HCEC 1CT (cell line): ENCODE measurements around the gene VIPR2.
"Not testable (repeated sequence)": the region's sequence is repeated elsewhere in the genome, so short reads cannot be mapped to it uniquely, and the experiment has no call there.

Source experiments
- DNase-seq: peaks from one replicate; pipeline ENCODE4 v3.0.0-alpha.2; 2017

The VIPR2 gene, protein sequence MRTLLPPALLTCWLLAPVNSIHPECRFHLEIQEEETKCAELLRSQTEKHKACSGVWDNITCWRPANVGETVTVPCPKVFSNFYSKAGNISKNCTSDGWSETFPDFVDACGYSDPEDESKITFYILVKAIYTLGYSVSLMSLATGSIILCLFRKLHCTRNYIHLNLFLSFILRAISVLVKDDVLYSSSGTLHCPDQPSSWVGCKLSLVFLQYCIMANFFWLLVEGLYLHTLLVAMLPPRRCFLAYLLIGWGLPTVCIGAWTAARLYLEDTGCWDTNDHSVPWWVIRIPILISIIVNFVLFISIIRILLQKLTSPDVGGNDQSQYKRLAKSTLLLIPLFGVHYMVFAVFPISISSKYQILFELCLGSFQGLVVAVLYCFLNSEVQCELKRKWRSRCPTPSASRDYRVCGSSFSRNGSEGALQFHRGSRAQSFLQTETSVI

DNA sequence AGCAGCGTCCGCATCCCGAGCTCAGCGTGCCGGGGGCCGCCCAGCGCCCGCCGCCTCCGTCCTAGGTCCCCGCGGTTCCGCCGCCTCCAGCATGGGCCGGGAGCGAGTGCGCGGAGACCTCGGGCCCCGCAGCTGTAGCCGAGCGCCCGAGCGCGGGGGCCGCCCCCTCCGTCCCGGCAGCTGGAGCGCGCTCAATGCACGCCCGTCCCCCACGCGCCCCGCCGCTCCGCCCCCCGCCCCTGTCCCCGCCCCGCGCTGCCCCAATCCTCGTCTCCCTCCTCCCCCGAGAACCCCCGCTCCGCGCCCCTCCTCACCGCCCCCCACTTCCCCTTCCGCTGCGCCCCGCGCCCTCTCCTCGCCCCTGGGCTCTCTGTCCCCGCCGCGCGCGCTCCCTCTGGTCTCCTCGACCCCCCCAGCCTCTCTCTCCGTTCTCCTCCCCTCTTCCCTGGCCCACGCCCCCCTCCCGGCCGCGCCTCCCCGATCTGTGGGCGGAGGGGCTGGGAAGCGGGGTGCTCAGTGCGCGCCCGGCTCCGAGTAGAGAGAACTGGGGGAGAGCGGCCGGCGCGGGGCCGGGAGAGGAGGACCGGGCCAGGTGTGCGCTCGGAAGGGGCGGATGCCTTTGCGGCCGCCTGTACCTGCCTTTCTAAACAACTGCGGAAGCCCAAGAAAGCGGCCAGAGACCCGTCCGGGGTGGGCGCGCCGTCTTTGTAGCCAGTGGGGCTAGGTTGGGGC is at the start of gene VIPR2:
Gene VIPR2 (minus strand): TSS at position 110 of the 732 bp plus-strand sequence. CDS start 96 bp downstream, at position 14.
- DNase-seq, result no peak

DNA sequence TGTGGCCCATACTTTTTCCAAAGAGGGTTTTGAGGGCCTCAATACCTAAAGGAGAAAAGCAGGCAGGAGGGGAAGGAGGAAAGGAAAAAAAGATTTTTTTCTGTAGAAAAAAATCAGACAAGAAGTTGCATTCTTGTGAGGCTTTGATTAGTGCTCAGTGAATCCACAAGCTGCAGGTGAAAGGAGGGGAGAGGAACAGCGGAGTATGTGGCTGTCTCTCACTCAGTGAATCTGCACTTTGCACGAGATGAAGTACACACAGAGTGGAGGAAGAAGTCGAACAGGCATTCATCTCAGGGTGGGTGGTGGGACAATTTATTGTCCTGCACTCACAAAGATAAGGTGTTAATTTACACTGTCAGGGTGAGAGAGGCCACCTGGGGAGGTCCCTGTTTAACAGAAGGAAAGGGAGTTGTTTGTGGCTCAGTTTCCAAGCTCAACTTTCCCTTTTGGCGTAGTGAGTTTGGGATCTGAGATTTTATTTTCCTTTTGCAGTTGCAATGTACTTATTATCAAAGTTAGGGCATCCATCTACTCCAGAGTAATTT is 49.0 kb upstream of the VIPR2 start:
- DNase-seq, result no peak

DNA sequence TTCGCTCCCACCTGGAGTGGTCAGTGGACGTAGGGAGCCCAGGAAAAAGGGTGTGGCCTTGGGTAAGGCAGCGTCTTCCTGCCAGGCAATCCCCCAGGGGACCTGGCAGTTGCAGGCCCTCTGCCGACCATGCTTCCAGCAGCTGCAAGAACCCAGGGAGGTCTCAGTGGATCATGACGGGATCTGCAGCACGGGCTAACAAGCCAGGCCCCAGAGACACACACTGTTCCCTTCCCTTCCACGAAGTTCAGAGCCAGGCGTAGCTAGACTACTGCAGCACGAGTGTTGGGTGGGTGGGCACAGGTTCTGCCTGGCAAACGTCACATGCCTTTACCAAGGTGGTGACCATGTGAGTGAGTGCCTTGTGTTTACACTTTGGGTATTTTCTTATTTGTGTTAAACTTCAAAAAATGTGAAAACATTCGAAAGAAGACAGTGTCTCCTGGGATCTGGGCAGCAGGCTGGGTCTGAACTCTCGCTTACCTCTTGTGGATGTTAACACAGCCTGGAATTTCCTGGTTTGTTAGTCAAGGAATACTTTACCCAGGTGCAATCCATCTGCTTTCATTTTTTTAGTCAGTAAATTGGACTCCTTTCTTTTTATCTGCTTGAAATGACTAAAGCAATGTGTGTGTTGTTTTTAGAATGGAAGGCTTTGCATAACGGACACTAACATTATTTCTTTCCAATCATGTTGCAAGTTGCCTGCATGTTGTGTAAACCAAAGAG is 48.2 kb upstream of the VIPR2 start:
- no peak for DNase-seq

DNA sequence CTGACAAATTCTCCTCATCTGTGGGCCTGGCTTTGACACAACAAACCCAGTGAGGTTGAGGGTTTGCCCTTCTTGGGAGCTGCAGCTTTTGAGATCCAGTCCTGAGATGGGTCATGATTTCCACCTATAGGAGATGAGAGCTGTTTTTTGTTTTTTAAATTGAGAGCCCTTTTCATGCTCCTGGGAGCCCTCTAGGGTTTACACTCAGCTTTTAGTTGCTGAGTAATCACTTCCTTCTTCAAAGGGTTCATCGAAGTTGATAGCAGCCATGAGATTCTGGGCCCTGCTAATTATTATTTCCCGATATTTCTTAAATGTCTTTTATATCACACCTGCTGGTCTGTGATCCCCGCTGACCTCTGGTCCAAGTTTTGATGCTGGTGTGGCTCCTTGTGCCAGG is 47.3 kb upstream of the VIPR2 start:
- DNase-seq, result no peak

DNA sequence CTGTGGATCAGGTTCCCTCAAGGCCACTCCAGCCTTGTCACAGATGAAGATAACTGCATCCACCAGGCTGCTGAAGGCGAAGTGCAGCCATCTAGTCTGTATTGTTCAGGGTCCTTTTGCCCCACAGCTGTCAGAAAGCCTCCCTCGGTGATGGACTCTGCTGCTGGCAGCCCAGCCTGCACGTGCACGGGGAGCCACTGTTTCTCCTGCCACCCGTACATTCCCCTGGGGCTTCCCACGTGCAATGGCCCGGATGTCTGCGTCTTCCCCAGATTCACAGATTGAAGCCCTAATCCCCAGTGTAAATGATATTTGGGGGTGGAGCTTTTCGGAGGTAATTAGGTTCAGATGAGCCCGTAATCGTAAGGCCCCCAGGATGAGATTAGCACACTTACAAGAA is 46.6 kb upstream of the VIPR2 start:
- no peak for DNase-seq

DNA sequence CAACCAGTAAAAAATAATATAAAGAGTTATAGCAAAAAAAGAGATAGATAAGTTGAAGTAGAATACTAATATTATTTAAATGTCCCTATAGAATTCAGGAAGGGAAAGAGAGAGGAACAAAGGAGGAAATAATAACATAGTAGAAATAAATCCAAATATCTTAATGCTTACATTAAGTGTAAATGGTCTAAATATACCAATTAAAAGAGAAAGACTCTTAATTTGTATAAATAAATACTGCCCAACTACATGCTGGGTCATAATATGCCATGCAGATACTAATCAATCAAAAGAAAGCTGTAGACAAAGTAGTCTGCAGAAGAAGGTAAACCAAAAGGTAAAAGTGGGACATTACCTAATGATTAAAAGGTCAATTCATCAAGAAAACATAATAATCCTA is 43.3 kb upstream of the VIPR2 start:
- no peak for DNase-seq

DNA sequence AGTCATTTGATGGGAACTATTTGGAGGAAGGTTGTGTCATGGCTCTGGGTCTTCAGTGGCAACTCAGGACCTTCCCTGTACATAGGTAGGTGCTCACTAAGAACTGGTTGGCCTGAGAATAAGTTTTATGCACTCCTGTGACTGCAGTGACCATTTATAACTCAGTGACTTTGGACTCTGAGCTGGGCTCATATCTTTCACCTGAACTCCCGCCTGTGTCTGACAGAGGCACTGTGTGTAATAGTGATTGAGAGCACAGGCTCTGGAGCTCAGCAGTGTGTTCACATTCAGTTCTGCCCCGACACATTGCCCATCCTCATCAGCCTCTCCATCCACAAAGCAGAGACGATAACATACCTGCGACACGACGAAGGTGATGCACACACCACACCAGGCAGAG is 34.6 kb upstream of the VIPR2 start:
- no peak for DNase-seq

DNA sequence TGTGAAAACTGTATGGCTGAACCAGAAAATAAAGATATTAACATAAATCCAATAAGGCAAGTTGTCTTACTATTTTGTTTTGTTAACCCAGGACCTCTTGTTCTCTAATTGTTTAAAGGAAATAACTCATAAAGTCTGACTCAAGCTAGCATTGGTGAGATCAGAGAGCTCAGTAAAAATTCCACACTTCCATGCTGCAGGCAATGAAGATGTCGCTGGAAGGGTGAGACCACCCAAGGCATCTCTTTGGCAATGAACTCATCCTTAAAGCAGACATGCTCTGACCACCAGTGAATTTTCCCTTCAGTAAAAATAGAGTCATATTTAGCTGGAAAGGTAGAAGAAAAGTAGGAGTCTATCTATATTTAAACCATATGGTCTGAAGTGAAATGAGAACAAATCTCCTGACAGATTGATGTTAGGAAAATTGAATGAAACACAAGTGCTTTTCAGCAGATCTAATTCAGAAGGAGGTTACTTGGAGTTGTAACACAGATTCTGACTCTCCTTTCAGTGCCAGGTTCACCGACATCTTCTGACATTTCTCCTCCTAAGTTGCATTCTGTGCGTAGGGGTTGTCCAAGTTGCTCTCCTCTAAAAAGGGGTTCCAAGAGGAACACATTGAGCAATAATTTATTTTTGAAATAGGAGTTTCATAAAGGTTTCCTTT is 32.8 kb upstream of the VIPR2 start:
- DNase-seq, result no peak

DNA sequence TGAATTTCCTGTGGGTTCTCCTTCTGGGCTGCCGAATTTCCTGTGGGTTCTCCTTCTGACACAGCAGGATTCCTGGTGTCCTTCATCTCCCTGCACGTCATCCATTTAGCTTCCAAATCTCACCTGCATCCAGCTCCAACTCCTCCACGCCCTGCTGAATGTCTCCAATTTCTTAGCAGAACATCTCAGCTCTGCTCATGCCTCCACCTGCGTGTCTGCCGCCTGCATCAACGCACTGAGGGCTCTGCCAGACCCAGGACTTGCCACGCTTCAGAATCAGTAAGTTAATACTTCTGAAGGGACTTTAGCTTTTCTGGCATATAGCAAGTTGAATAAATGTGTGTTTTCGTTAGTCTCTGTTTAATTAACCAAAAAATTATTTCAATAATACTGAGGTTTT is 31.1 kb upstream of the VIPR2 start:
- no peak for DNase-seq

DNA sequence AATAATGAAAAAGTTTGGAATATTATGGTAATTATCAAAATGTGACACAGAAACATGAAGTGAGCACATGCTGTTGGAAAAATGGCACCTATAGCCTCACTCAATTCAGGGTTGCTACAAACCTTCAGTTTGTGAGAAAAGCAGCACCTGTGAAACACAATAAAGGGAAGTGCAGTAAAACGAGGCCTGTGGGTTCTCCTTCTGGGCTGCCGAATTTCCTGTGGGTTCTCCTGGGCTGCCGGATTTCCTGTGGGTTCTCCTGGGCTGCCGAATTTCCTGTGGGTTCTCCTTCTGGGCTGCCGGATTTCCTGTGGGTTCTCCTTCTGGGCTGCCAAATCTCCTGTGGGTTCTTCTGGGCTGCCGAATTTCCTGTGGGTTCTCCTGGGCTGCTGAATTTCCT is 30.4 kb upstream of the VIPR2 start:
- not testable (repeated sequence) for DNase-seq

DNA sequence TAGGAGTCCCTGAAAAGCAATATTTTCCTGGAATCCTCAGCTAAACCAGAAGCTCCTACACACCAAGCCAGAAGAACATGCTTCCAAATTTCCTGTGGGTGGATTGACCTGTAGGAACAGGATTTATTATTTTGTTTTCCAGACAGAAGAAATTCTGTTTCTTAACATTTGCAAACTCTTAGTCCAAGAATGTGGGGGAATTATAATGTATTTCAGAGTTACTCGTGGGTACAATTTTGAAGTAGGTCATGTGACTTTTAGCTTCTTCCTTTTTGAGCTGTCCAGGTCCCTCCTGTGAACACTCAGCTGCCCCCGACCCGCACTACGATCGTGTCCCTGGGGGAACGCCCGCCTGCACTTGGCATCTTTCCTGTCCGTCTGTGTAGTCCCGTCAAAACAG is 27.7 kb upstream of the VIPR2 start:
- no peak for DNase-seq

DNA sequence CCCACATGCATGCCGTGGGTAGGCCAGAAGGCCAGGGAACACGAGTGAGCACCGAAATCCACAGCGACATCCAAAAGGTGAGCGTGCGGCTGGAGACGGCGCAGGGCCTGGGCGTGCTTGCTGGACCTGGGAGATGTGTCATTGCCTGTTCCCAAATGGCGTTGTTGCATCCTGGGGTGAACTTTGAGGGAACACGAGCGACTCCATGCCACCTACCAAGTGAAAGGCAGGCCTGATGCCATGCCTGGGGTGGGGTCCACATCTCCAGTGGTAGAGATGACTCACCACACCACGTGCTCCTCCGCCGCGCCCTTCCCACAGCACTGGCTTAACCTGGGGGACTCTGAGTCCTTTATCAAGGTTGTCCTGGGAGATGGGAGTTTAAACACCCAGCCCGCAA is 24.7 kb upstream of the VIPR2 start:
- DNase-seq, result no peak

DNA sequence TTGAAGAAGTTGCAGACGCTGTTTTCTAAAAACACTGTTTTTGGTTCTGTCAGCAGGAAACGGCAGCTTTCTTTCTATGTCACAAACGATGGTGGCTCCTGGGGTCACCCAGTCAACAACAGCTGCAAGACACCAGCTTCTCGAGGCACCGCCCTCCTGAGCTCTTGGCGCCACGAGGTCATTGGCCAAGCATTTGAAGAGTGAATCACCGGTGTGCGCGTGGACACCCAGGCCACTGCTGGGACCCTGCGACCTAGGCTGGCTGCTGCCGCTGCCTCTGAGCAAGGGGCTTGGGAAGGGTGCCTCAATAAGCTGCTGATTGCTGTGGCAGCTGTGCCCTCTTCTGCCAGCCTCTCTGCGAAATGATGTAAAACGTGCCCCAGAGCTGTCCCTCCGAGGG is 22.5 kb upstream of the VIPR2 start:
- DNase-seq, result no peak

DNA sequence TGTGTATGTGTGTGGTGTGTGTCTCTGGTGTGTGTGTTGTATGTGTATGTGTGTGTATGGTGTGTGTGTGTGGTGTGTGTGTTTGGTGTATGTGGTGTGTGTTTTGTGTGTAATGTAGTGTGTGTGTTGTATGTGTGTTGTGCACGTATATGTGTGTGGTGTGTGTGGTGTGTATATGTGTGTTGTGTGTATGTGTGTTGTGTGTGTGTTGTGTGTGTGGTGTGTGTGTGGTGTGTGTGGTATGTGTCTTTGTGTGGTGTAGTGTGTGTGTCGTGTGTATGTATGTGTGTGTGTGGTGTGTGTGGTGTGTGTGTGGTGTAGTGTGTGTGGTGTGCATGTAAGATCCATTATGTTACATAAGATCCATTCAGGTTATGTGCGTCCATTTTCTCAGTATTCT is 21.9 kb upstream of the VIPR2 start:
- no peak for DNase-seq

DNA sequence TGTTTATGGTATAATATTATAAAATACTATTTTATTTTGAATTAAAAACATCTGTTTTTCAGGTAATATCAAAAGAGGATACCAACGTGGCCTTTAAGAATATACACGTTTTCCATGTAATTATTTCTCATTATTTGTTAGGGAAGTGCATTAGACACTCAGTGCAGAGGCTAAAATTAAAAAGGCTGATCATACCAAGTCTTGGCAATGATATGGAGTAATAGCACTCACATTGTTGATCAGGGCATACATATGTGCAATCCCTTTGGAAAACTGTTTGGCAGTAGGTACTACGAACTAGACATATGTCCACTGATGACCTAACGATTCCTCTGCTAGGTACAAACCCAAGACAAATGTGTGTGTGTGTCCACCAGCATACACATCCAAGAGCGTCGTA is 20.7 kb upstream of the VIPR2 start:
- DNase-seq, result no peak

DNA sequence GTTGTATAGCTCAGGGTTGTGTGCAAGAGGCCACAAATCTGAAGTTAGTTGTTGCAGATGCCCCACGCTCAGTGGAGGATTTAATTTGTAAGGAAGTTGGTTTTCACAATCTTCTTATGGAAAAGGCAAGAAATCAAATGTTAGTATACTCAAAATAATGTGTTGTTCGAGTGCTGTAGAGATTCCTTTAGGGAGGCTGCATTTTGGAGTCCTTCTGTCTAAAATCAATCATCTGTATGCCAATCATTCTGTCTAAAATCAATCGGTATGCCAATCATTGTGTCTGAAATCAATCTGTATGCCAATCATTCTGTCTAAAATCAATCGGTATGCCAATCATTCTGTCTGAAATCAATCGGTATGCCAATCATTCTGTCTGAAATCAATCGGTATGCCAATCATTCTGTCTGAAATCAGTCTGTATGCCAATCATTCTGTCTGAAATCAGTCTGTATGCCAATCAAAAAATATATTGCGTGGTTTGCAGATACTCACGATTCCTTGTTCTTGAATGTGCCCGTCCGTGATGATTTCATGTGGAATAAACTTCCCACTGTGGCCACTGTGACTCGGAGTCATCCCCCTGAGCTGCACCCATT is 19.1 kb upstream of the VIPR2 start:
- not testable (repeated sequence) for DNase-seq

DNA sequence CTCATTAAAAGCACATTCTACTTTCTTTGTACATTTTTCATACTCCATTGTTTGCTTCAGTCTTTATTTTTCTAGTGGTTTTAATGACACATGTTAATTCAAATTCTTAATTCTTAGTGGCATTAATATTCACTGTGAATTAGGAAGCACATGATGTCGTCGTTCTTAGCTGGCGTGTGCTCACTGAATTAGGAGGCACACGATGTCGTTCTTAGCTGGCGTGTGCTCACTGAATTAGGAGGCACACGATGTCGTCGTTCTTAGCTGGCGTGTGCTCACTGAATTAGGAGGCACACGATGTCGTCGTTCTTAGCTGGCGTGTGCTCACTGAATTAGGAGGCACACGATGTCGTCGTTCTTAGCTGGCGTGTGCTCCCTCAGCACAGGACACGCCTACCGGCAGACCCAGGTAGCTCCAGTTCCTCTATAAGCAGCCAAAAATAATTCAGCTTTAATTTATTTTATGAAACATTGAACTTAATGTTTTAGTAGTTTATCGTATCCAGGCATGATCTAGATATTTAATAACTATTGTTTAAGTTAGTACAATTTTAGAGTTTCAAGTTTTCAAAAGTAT is 17.5 kb upstream of the VIPR2 start:
- not testable (repeated sequence) for DNase-seq

DNA sequence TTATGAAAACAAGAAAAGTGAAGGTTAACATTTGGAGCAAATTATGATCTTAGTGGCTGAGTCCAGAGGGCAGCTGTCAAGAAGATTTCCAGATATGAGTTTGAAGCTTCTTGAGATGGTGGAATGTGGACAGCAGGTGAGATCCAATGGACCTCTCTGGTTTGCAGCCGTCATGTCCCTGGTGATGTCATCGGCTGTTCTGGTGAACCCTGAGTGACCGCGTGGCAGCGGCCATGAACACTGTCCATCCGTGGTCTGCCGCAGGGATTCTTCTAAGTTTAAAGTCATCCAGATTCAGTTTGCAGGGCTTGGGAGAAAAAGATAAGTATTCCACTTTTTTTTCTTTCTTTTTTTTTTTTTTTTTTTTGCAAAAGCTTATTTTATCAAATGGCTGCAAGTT is 15.8 kb upstream of the VIPR2 start:
- no peak for DNase-seq

DNA sequence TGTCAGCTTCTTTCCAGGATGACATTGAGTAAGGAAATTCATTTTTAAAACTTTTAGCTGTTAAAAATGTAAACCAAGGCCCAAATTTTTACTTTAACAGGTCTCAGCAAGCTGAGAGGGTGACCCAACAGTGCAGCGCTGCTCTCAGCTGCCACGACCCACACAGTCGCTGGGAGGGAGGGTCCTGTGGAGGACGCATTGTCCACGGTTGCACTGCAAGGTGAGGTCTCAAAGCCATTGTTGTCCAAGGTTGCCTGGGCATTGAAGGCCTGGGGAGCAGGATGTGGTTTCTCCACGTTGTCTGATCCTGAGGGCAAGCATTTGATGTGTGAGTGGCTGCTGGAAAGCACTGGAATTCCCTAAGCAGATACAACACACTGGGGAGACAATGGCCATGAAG is 15.1 kb upstream of the VIPR2 start:
- no peak for DNase-seq

DNA sequence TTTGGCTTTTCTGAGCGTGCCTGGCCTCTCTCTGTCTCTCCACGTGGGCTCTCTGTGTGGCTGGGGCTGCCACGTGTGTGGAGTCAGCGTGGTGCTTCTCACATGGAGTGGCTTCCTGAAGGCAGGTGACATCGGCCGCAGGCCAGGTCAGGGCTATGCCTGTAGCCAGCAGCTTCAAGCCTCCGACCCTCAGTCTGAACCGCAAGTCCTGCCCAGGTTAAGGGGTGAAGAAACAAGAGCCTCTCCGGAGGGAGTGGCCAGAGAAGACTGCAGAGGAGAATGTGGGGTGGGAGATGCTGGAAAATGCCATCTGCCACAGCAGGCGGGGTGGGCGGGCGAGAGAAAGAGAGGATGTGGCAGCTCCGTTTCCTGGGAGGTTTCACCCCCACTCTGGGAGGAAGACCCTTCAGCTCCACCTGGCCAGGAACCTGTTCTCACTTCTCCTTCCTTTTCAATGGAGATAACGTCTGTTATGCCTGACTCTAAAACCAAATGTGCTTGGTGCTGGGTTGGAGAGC is 14.3 kb upstream of the VIPR2 start:
- DNase-seq, result no peak

DNA sequence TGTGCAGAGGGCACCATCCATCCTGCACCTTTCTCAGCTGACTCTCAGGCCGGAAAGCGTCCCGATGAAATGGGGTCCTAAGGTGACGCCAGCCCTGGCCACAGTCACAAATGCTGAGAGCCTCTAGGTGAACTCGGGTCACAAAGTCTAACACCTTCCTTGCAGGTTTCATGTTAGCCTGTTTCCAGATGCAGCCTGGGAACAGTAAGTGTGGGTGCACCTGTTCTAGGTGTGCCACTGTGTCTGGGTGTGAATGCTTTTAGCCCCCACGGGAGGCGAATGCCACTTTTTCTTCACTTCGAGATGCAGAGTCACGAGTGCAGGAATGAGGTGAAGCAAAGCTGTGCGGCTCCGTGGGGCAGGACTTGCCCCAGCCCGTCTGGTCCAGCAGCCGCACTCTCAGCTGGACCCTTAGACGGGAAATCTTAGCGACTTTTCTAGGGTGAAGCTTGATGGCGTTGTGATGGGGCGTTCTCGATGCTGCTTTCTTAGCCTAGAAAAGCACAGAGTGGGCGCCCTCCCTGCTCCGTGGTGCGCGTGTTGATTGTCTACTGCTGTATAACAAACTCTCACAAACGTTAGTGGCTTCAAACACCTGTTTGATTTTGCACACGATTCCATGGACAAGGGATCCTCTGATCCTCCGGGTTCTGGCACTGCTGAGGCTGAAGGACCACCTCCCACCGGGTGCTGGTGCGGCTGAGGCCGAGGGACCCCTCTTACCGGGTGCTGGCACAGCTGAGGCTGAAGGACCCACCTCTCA is 13.6 kb upstream of the VIPR2 start:
- DNase-seq, result no peak
